C4-2B (cell line): Measurements from ENCODE around the gene FCRL5.

Experiments
- ZFX ChIP-seq: fragments of 450-650 bp; IDR thresholded peaks from 2 replicates; pipeline ENCODE4 v1.6.1; 2017
- TF ChIP-seq, protein P1 (sequence below): fragments of 450-650 bp; conservative IDR thresholded peaks from 2 replicates; pipeline ENCODE4 v1.5.1; 2017; ENCODE audit warnings: mild to moderate bottlenecking

GRCh38 chr1:157577420-157577819, 25.1 kb upstream of the FCRL5 start:
- TF ChIP-seq, protein P1, sequence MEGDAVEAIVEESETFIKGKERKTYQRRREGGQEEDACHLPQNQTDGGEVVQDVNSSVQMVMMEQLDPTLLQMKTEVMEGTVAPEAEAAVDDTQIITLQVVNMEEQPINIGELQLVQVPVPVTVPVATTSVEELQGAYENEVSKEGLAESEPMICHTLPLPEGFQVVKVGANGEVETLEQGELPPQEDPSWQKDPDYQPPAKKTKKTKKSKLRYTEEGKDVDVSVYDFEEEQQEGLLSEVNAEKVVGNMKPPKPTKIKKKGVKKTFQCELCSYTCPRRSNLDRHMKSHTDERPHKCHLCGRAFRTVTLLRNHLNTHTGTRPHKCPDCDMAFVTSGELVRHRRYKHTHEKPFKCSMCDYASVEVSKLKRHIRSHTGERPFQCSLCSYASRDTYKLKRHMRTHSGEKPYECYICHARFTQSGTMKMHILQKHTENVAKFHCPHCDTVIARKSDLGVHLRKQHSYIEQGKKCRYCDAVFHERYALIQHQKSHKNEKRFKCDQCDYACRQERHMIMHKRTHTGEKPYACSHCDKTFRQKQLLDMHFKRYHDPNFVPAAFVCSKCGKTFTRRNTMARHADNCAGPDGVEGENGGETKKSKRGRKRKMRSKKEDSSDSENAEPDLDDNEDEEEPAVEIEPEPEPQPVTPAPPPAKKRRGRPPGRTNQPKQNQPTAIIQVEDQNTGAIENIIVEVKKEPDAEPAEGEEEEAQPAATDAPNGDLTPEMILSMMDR = no peak
- no peak for TF ChIP-seq ZFX
